K562 (cell line): Measurements from ENCODE around the gene WDR93. TPM values are rescaled to one million over a fixed set of nuclear protein-coding genes. Genes with fewer than 3 reads are reported as not detected.

Experiments used
- CGGBP1 ChIP-seq: fragments of 250-450 bp; sonication (Bioruptor Pico); IDR thresholded peaks from 2 replicates; pipeline ENCODE4 v1.9.0; 2021; ENCODE audit warnings: mild to moderate bottlenecking
- CHD7 ChIP-seq: fragments of 200-600 bp; sonication (generic); IDR thresholded peaks from one replicate; pipeline ENCODE4 v1.6.1; 2012; ENCODE audit warnings: mild to moderate bottlenecking, low read depth, low read length, inconsistent platforms
- CTCF ChIP-seq, 3 experiments: IDR thresholded peaks in 2 of 3; conservative IDR thresholded peaks in 1 of 3; 2 replicates each; pipeline ENCODE4 v1.5.1; 2011 to 2012; ENCODE audit warnings: low read length in 3 of 3, mild to moderate bottlenecking in 3 of 3, control low read depth in 2 of 3, improper control_type of control experiment in 1 of 3, inconsistent platforms in 1 of 3, low read depth in 1 of 3, mixed read lengths in 1 of 3, moderate library complexity in 1 of 3; ENCODE audit not compliant: insufficient read depth in 2 of 3
- EP400 ChIP-seq: fragments of 450-650 bp; IDR thresholded peaks from 2 replicates; pipeline ENCODE4 v1.6.1; 2017; ENCODE audit warnings: antibody characterized with exemption, mild to moderate bottlenecking, moderate library complexity
- HNRNPUL1 ChIP-seq: fragments of 200-400 bp; formaldehyde crosslinking; IDR thresholded peaks from 2 replicates; pipeline ENCODE4 v1.6.1; 2017; ENCODE audit warnings: low read length
- ZFP30 ChIP-seq: fragments of 250-450 bp; sonication (Bioruptor Pico); IDR thresholded peaks from 2 replicates; pipeline ENCODE4 v1.8.0; 2022; ENCODE audit warnings: moderate library complexity, mild to moderate bottlenecking, inconsistent platforms, borderline replicate concordance
- polyA plus RNA-seq, 8 experiments: library from polyadenylated mRNA; depleted of rRNA in 4 of 8; stranded (reverse) in 5 of 8; unstranded in 3 of 8; fragments of >200 nt; fragmentation: Nextera tagmentation in 2 of 8; fragmentation: Illumina TruSeq in 1 of 8; extraction: Ambion mirVana in 2 of 8; extraction: Trizol in 1 of 8; gene quantifications; 2 replicates each; pipeline versions ENCODE4 v1.2.1 to v1.2.3, GENCODE V29; 2011 to 2014; ENCODE audit warnings: inconsistent platforms in 1 of 8, missing spikeins in 1 of 8
- total RNA-seq, 7 experiments: library from RNA; depleted of rRNA in 6 of 7; stranded (reverse); fragments of >200 nt in 6 of 7; fragmentation: Illumina TruSeq in 2 of 7; extraction: Trizol in 2 of 7; gene quantifications; 2 replicates each; pipeline versions ENCODE4 v1.2.1 to v1.2.3, GENCODE V29; 2011 to 2021; ENCODE audit warnings: low replicate concordance in 1 of 7

Gene WDR93
- total and polyA plus RNA-seq, 9 of the 15 experiments (the other 6 are each of a cell fraction or from before 2014, with no cell fraction given) = not detected

- TF ChIP-seq ZFP30 (CRISPR knock-in tag) (no peak), CHD7 (no peak), CTCF (IDR thresholded peaks at IDR 0.05 in 2 of 3, conservative IDR thresholded peaks at IDR 0.05 in 1 of 3; ENCODE audit: insufficient read depth in 2 of 3, low read depth in 1 of 3, low read length in 3 of 3) (no peak), HNRNPUL1 (no peak), EP400 (no peak), CGGBP1 (CRISPR knock-in tag) (no peak)
Observed at GRCh38 chr15:89758283-89758682, 67.7 kb downstream of the WDR93 start (continued).
